ENCODE data around the gene NHS.

NHS gene

DNA sequence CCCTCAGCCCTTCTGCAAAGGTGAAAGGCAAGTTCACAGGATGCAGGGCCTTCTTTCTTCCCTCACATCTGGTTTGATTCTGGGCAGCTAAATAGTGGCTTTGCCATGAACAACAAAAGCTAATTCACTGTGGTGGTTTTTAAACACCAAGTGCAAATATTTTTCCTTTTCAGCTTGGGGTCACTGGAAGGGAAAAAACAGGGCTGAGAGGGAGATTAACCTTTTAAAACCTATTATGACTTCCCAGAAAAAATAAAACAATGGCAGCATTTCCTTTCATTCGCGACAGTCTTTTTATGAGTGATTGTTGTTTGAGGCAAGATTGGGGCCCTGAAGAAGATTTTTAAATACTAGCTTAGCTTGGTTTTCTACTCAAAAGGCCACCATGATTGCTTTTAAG is 258.5 kb downstream of the NHS start:
- no peak for DNase-seq

DNA sequence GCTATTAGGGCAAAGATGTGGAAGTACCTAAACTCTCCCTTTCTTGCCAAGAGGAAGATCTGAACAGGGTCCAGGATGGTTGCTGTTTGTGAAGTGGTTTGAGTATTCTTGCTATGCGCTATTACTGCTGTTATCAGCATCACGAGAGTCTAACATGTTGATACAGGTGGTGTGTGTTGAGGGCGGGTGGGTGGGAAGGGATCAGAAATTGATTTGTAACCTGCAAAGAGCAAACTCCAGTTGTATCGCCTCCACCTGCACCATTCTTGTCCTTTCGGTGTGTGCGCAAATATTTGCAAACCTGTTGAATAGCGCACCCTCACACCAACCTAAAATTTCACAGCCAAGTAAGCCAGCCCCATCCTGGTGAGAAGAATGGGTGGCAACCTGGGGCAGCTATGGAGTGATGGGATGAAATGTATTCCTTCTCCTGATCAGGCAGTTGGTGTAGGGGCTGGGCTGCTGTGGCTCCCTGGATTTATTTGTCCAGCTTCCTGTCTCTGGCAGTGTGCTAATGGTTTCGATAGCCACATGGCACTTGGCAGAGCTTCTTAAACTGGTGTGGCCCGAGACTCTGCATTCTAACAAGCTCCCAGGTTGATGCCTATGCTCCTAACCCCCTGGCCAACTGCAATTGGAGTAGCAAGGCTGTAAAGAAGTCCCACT is 259.7 kb downstream of the NHS start:
- DNase-seq, result no peak

GRCh38 chrX:17635231-17635630 is 260.2 kb downstream of the NHS start:
- no peak for DNase-seq

GRCh38 chrX:17637235-17637634 is 262.2 kb downstream of the NHS start:
- no peak for DNase-seq

DNA sequence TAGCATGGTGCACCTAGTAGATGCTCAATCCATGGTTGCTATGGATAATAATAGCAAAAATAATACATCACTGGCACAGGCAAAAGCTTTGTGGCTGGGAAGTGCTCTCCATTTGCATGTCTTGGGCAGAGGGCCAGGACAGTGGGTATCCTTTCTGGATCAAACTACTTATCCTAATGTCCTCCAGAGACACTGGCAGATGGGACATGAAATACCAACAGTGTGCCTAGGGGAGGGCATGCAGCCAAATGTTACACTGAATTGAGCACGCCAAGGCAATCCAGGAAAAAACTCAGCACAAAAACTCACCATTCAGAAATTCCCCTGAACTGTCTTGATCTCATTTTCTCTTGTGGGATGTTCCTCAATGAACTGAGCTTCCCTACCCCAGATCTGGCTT is 263.7 kb downstream of the NHS start:
- no peak for DNase-seq

DNA sequence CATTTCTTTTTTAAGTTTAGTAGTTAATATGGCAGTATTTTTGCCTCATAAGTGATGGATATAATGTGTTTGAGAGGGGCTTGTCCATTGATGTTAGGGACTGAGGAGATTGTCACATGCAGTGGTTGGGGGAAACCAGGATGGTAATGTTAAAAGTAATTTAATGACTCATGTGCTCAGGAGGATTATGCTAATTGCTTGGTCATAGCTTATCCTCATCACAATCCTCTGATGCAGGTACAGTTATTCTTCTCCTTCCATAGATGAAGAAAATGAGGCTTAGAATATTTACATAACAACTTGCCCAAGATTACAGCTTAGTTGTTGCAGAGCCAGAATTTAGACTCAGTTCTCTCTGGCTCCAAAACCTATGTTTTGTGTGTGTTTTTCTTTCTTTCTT is 267.9 kb downstream of the NHS start:
- no peak for DNase-seq

DNA sequence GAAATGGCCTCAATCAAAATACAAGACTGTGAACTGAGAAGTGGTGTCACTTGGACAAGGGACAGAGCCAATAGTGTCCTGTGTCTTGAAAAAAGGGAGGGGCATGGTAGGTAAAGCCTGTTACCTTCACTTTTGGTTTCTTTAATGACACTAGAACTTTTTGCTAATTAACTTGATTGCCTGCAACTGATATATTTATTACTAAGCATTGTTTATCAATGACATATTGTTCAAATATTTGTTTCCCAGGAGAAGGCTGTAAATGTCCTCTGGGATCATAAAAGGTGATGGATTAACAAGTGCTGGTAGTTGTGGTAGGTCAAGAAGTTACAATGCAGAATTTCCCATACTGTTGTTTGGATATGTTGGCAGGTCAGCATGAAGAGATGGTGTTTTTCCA is 268.5 kb downstream of the NHS start:
- DNase-seq, result no peak

DNA sequence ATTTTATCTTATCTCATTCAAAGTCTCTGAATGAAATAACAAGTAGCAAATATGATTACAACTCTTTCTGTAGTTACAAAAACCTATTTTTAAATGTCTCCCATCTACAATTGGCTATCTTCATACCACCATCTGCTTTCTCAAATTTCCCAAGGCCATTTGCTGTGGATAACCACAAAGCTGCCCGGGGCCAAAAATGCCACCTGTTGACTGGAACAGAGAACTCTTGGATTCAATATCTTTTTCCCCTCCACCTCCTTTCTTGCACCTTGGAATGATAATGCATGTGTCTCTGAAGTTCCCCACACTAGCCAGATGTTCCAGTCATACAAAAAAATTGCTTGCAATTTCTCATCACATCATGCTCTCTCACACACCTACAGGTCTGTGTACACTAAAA is 269.0 kb downstream of the NHS start:
- DNase-seq, result no peak

GRCh38 chrX:17654116-17654515 is 279.1 kb downstream of the NHS start:
- peak; percentile 12 for DNase-seq

GRCh38 chrX:17655211-17656034 is 280.4 kb downstream of the NHS start:
- no peak for DNase-seq

- no peak for DNase-seq
Observed at GRCh38 chrX:17656035-17656418, 281.0 kb downstream of the NHS start.

GRCh38 chrX:17656556-17656955 is 281.6 kb downstream of the NHS start:
- DNase-seq, result no peak

- DNase-seq, result no peak
Observed at GRCh38 chrX:17662391-17662790, 287.4 kb downstream of the NHS start.

DNA sequence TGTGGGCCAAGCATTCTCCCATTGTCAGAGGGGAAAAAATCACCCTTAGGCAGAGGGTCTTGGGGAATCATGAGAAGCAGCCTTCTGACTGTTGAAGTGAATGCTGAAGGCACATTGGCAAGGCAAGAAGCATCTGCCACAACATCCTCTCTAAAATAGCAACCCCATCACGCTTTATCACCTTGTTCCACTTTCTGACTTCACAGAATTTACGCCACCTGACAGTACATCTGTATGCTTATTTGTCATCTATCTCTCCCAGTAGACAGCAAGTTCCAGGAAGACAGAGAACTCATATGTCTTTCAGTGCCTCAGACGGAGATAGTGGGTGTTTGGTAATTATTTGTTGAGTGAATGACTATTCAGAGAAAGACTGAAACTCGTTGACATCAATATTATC is 293.9 kb downstream of the NHS start:
- DNase-seq, result no peak

DNA sequence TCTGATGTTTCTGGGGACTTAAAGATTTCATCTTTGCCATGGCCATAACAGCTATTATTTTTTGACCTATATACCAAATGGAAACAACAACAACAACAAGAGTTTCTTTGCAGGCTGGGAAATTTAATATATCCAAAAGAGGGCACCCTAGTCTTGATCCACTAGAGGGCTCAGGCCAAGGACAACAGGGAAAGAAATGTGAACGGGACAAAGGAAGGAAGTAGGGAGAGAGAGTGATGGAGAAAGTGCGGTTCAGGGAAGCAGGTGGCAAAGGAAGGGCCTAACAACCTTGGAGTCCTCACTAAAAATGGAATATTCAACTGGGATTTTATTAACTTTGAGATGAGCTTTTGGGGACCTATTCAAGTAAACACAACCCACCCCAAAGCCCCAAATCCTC is 294.5 kb downstream of the NHS start:
- no peak for DNase-seq

GRCh38 chrX:17669891-17670290 is 294.9 kb downstream of the NHS start:
- DNase-seq, result no peak

DNA sequence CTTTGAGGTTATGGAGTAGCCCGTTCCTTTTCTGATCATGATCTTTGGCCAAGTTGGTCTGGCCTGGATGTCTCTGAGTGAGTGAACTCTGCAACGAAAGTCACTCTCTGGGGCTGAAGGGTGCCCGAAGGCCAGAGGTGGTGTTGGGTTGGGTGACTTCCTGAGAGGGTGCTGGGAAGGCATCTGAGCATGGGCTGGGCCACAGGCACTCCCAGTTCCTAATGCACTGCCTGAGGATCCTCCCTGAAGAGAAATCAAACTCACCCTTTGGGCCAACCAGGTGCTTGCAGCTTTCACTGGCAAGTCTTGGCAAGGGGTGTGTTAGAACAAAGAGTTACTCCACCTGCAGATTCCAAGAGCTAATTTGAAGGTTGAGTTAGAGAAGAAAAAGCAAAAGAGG is 295.9 kb downstream of the NHS start:
- DNase-seq, result no peak

DNA sequence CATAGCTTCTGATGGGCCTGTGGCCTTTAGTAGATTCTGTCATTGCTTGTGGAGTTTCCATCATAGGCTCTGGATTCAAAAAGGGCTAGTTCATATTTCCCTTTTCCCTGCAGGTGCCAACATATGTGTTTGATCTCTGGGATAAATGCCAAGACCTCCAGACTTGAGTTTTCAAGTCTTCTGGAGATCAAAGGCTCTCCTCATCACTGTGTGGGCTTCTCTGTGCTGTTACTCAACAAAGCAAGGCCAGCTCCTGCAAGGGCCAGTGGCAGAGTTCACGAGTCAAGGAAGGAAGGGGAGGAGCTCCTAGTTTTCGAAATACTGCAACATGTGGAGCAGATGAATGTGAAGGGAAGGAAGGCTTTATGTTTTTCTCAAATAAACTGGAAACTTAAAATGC is 299.6 kb downstream of the NHS start:
- no peak for DNase-seq

- no peak for DNase-seq
Observed at GRCh38 chrX:17679261-17679660, 304.3 kb downstream of the NHS start.

GRCh38 chrX:17679820-17680219 is 304.8 kb downstream of the NHS start:
- DNase-seq, result no peak

GRCh38 chrX:17680732-17681413 is 305.9 kb downstream of the NHS start:
- no peak for DNase-seq

- no peak for DNase-seq
Observed at GRCh38 chrX:17682259-17682658, 307.3 kb downstream of the NHS start.

GRCh38 chrX:17685026-17685425 is 310.0 kb downstream of the NHS start:
- DNase-seq, result no peak

- no peak for DNase-seq
Observed at GRCh38 chrX:17687648-17688047, 312.6 kb downstream of the NHS start.

Data from activated gamma-delta T cell treated with Interleukin-2 at 50 U/mL for 16 hours (primary cell).